ENCODE measurements around the gene ITSN2. TPM values are rescaled to one million over a fixed set of nuclear protein-coding genes. Genes with fewer than 3 reads are reported as not detected.

Gene ITSN2
- total RNA-seq, 2 donors from 2014 or later: 32.9 to 61.0 TPM

DNA sequence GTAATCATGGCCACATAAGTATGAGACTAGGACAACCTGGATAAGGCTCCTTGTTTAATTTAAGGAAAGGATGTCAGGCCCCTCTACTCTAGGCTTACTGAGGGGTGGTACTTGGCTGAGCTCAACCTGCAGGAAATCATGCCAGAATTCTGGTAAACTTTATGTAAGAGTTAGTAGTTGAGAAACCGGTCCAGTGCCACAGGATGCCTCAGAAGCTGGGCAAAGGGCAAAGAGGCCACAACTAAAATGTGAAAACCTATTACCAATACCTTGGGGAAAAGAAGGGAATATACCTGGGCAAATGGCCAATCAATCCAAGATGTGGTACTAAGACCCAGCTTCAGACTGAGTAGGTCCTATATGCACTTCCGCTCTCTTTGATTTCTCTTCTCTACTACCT, 86.7 kb downstream of the ITSN2 start:
- H3K4me1 ChIP-seq: peaks cover 9% of the 10 kb centered on the region

DNA sequence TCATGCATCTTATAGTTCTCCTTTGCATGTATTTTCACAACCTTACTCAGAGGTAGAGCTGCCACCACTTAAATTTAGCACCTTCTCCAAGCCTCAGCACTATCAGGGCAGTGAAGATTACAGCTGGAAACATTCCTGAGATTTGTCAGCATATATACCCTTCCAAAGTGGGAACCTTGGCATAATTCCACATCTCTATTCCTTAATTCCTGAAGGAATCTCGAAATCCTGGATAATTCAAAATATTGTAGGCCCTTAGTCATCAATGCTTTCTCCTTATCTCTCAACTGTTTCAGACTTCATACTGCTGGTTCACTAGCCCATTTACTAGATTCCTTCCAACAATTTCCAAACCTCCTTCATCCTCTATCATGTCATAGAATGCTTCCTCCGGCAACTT, 87.4 kb downstream of the ITSN2 start:
- Histone ChIP-seq H3K9me3 (no peaks in the 10 kb centered on the region), H3K27ac (no peak overlapping the region), H3K27me3 (no peaks in the 10 kb centered on the region), H3K4me1 (peaks cover 9% of the 10 kb centered on the region), H3K36me3 (replicated peaks in 1 of 2; ENCODE audit: insufficient read depth in 1 of 2, low read depth in 2 of 2) (peaks cover 0 to 1% of the 10 kb centered on the region in 2 donors), H3K4me3 (no peak overlapping the region)
- intact Hi-C loops (cut with DNase I): no loop called here
- DNase-seq (no peak), ATAC-seq (no peak)
- TF ChIP-seq, protein P1, sequence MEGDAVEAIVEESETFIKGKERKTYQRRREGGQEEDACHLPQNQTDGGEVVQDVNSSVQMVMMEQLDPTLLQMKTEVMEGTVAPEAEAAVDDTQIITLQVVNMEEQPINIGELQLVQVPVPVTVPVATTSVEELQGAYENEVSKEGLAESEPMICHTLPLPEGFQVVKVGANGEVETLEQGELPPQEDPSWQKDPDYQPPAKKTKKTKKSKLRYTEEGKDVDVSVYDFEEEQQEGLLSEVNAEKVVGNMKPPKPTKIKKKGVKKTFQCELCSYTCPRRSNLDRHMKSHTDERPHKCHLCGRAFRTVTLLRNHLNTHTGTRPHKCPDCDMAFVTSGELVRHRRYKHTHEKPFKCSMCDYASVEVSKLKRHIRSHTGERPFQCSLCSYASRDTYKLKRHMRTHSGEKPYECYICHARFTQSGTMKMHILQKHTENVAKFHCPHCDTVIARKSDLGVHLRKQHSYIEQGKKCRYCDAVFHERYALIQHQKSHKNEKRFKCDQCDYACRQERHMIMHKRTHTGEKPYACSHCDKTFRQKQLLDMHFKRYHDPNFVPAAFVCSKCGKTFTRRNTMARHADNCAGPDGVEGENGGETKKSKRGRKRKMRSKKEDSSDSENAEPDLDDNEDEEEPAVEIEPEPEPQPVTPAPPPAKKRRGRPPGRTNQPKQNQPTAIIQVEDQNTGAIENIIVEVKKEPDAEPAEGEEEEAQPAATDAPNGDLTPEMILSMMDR (IDR thresholded peaks at IDR 0.05): no peak
- TF ChIP-seq POLR2A (IDR thresholded peaks at IDR 0.05): no peak
- WGBS, 2 donors: 80 to 90% methylated on average over 2 of the region's 2 CpGs

More for the DNA sequence above, 86.7 kb downstream of the ITSN2 start:
- Histone ChIP-seq H3K27me3 (no peaks in the 10 kb centered on the region), H3K9me3 (no peaks in the 10 kb centered on the region), H3K36me3 (replicated peaks in 1 of 2; ENCODE audit: insufficient read depth in 1 of 2, low read depth in 2 of 2) (peaks cover 0 to 1% of the 10 kb centered on the region in 2 donors), H3K27ac (no peak overlapping the region), H3K4me3 (no peak overlapping the region)
- ATAC-seq: no peak
- 74 to 79% methylated on average over 2 of the region's 2 CpGs for WGBS, 2 donors
- DNase-seq: no peak
- TF ChIP-seq POLR2A (IDR thresholded peaks at IDR 0.05): no peak
- TF ChIP-seq, protein P1 (IDR thresholded peaks at IDR 0.05): no peak
- intact Hi-C loops (cut with DNase I): no loop called here

DNA sequence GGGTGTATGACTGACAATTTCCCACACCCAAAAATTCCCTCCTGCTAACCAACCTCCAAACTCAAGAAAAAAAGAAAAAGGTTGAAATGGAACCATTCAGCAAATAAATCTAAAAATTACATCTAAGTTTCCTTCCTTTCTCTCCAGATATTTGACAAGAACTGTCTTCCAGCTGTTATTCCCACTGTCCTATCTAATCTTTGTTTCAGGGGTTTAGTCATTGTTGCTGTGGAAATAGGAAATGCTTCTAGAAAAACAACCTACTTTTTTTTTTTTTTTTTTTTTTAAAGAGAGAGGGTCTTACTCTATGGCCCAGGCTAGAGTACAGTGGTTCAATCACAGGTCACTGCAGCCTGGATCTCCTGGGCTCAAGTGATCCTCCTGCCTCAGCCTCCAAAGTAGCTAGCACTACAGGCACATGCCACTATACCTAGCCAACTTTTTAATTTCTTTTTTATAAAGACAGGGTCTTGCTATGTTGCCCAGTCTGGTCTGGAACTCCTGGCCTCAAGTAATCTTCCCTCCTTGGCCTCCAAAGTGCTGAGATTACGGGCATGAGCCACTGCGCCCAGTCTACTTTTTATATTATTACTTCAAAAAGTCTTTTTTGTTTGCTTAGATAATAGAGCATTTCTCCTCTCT, 88.1 kb downstream of the ITSN2 start:
- Histone ChIP-seq H3K4me1 (peaks cover 9% of the 10 kb centered on the region), H3K9me3 (no peaks in the 10 kb centered on the region), H3K4me3 (no peak overlapping the region), H3K36me3 (replicated peaks in 1 of 2; ENCODE audit: insufficient read depth in 1 of 2, low read depth in 2 of 2) (peaks cover 0 to 1% of the 10 kb centered on the region in 2 donors), H3K27ac (no peak overlapping the region), H3K27me3 (no peaks in the 10 kb centered on the region)
- DNase-seq (no peak), ATAC-seq (no peak)
- TF ChIP-seq, protein P1 (IDR thresholded peaks at IDR 0.05): no peak
- TF ChIP-seq POLR2A (IDR thresholded peaks at IDR 0.05): no peak
- WGBS, 2 donors: 86 to 97% methylated on average over 2 of the region's 2 CpGs
- intact Hi-C loops (cut with DNase I): no loop called here

DNA sequence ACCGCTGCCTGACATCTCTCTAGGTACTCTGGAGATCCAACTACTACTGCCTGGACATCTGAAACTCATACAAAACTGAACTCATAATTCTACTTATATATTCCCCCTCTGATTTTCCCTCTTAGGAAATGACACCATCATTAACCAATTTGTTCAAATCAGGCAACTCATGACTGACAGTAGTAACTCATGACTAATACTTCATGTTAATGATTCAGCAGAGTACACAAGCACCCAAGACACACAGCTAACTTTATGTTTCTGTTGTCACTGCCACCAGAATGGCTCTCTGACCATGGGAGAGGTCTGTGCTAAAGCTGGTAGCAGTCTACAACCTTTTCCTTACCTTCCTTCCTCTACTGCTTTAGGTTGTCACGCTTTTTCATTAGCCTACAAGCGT, 91.1 kb downstream of the ITSN2 start:
- Histone ChIP-seq H3K36me3 (replicated peaks in 1 of 2; ENCODE audit: insufficient read depth in 1 of 2, low read depth in 2 of 2) (peaks cover 0 to 6% of the 10 kb centered on the region in 2 donors), H3K9me3 (no peaks in the 10 kb centered on the region), H3K27me3 (no peaks in the 10 kb centered on the region), H3K27ac (no peak overlapping the region), H3K4me1 (peaks cover 9% of the 10 kb centered on the region), H3K4me3 (no peak overlapping the region)
- intact Hi-C loops (cut with DNase I): no loop called here
- 95 to 100% methylated on average over 3 of the region's 3 CpGs for WGBS, 2 donors
- DNase-seq: no peak
- no peak for ATAC-seq
- TF ChIP-seq, protein P1 (IDR thresholded peaks at IDR 0.05): no peak
- TF ChIP-seq POLR2A (IDR thresholded peaks at IDR 0.05): no peak

DNA sequence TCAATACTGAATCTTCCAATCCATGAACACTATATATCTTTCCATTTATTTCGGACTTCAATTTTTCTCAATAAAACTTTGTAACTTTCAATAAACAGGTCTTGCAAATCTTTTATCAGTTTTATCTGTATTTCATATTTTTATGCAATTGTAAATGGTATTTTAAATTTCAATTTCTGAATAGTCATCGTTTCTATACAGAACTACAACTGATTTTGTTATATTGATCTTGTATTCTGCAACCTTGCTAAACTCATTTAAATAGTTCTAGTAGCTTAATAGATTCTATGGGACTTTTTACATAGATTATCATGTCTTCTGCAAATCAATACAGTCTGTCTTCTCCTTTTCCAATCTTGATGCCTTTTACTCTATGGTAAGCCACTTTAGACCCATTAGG, 95.1 kb downstream of the ITSN2 start:
- no peaks in the 10 kb centered on the region for H3K9me3 ChIP-seq
- TF ChIP-seq, protein P1 (IDR thresholded peaks at IDR 0.05): no peak
- TF ChIP-seq POLR2A (IDR thresholded peaks at IDR 0.05): no peak
- peaks cover 9% of the 10 kb centered on the region for H3K4me1 ChIP-seq
- no peak overlapping the region for H3K4me3 ChIP-seq
- peaks cover 0 to 8% of the 10 kb centered on the region in 2 donors for H3K36me3 ChIP-seq (replicated peaks in 1 of 2; ENCODE audit: insufficient read depth in 1 of 2, low read depth in 2 of 2)
- no peaks in the 10 kb centered on the region for H3K27me3 ChIP-seq
- ATAC-seq: no peak
- intact Hi-C loops (cut with DNase I): no loop called here
- 85 to 90% methylated on average over 2 of the region's 2 CpGs for WGBS, 2 donors
- no peak for DNase-seq
- no peak overlapping the region for H3K27ac ChIP-seq

Data from body of pancreas (tissue), 4 donors.